CD4-positive, alpha-beta T cell treated with Interleukin-4 for 1 hour (primary cell): Measurements from ENCODE around the gene CADM2.
"Not testable (repeated sequence)": the region's sequence is repeated elsewhere in the genome, so short reads cannot be mapped to it uniquely, and the experiment has no call there.

Experiments used
- DNase-seq, 2 donors: peaks; one replicate each; pipeline ENCODE4 v3.0.0-alpha.2; 2020 to 2022

The CADM2 gene

GRCh38 chr3:85708325-85708724, 749.5 kb downstream of the CADM2 start:
- DNase-seq: not testable (repeated sequence)

- DNase-seq: no peak
Observed at GRCh38 chr3:85709346-85709892, 750.6 kb downstream of the CADM2 start.

- no peak for DNase-seq
Observed at GRCh38 chr3:85710490-85710889, 751.7 kb downstream of the CADM2 start.

- DNase-seq: no peak
Observed at GRCh38 chr3:85721409-85722145, 762.8 kb downstream of the CADM2 start.

- DNase-seq: no peak
Observed at GRCh38 chr3:85725809-85726208, 767.0 kb downstream of the CADM2 start.

- DNase-seq: no peak
Observed at GRCh38 chr3:85726241-85726640, 767.5 kb downstream of the CADM2 start.

GRCh38 chr3:85737846-85738245, 779.1 kb downstream of the CADM2 start:
- no peak for DNase-seq

- DNase-seq: no peak
Observed at GRCh38 chr3:85740561-85740960, 781.8 kb downstream of the CADM2 start.

GRCh38 chr3:85758442-85758841, 799.7 kb downstream of the CADM2 start:
- no peak for DNase-seq

- DNase-seq: no peak
Observed at GRCh38 chr3:85760342-85760741, 801.6 kb downstream of the CADM2 start.

GRCh38 chr3:85780806-85781205, 822.0 kb downstream of the CADM2 start:
- DNase-seq: no peak

GRCh38 chr3:85781806-85782205, 823.0 kb downstream of the CADM2 start:
- no peak for DNase-seq

GRCh38 chr3:85783291-85783690, 824.5 kb downstream of the CADM2 start:
- no peak for DNase-seq

- DNase-seq: no peak
Observed at GRCh38 chr3:85785766-85786165, 827.0 kb downstream of the CADM2 start.

GRCh38 chr3:85790445-85791030, 831.7 kb downstream of the CADM2 start:
- DNase-seq: no peak

GRCh38 chr3:85796140-85796539, 837.4 kb downstream of the CADM2 start:
- DNase-seq: no peak

GRCh38 chr3:85800676-85801075, 841.9 kb downstream of the CADM2 start:
- no peak for DNase-seq

- no peak for DNase-seq
Observed at GRCh38 chr3:85801955-85802354, 843.2 kb downstream of the CADM2 start.

- DNase-seq: no peak
Observed at GRCh38 chr3:85808755-85809154, 850.0 kb downstream of the CADM2 start.

- DNase-seq: no peak
Observed at GRCh38 chr3:85821130-85821756, 862.5 kb downstream of the CADM2 start.

- no peak for DNase-seq
Observed at GRCh38 chr3:85835857-85836440, 877.2 kb downstream of the CADM2 start.

GRCh38 chr3:85837402-85837801, 878.6 kb downstream of the CADM2 start:
- no peak for DNase-seq

GRCh38 chr3:85838921-85839320, 880.1 kb downstream of the CADM2 start:
- no peak for DNase-seq

GRCh38 chr3:85842081-85842480, 883.3 kb downstream of the CADM2 start:
- no peak for DNase-seq
